ENCODE measurements around the gene LDB2.

GRCh38 chr4:16834814-16835213 is 63.6 kb downstream of the LDB2 start:
- no peak for TF ChIP-seq POLR2A (IDR thresholded peaks at IDR 0.05; ENCODE audit: low read length)
- TF ChIP-seq GATA1 (IDR thresholded peaks at IDR 0.05; ENCODE audit: low read depth, low read length), result no peak

All from erythroblast (primary cell).